ENCODE measurements around the gene GRWD1.

GRWD1 gene

GRCh38 chr19:48413879-48414587 is 31.8 kb upstream of the GRWD1 start:
- no peak for TF ChIP-seq CTCF (IDR thresholded peaks at IDR 0.05; ENCODE audit: low read depth, low read length)
- no peak for DNase-seq (ENCODE audit: low read depth, low spot score)
- H3K4me3 ChIP-seq (ENCODE audit: low read depth, low read length), result no peak overlapping the region

GRCh38 chr19:48415395-48415794 is 30.4 kb upstream of the GRWD1 start:
- DNase-seq (ENCODE audit: low read depth, low spot score), result peak; percentile 64
- TF ChIP-seq CTCF (IDR thresholded peaks at IDR 0.05; ENCODE audit: low read depth, low read length), result no peak
- in situ Hi-C loops (cut with HindIII; ENCODE audit: low sequenced_read_pairs), result no loop called here
- peak overlapping the region; percentile 34 for H3K4me3 ChIP-seq (ENCODE audit: low read depth, low read length)

More at GRCh38 chr19:48413879-48414587, 31.8 kb upstream of the GRWD1 start:
- in situ Hi-C loops (cut with HindIII; ENCODE audit: low sequenced_read_pairs), result no loop called here

GRCh38 chr19:48415806-48416221 is 30.0 kb upstream of the GRWD1 start:
- H3K4me3 ChIP-seq (ENCODE audit: low read depth, low read length), result peak overlapping the region; percentile 34
- in situ Hi-C loops (cut with HindIII; ENCODE audit: low sequenced_read_pairs), result no loop called here
- DNase-seq (ENCODE audit: low read depth, low spot score), result no peak
- no peak for TF ChIP-seq CTCF (IDR thresholded peaks at IDR 0.05; ENCODE audit: low read depth, low read length)

GRCh38 chr19:48417421-48417820 is 28.4 kb upstream of the GRWD1 start:
- in situ Hi-C loops (cut with HindIII; ENCODE audit: low sequenced_read_pairs), result no loop called here
- DNase-seq (ENCODE audit: low read depth, low spot score), result no peak
- no peak overlapping the region for H3K4me3 ChIP-seq (ENCODE audit: low read depth, low read length)
- TF ChIP-seq CTCF (IDR thresholded peaks at IDR 0.05; ENCODE audit: low read depth, low read length), result no peak

- in situ Hi-C loops (cut with HindIII; ENCODE audit: low sequenced_read_pairs), result no loop called here
- H3K4me3 ChIP-seq (ENCODE audit: low read depth, low read length), result no peak overlapping the region
- peak; percentile 35 for TF ChIP-seq CTCF (IDR thresholded peaks at IDR 0.05; ENCODE audit: low read depth, low read length)
These were observed 27.3 kb upstream of the GRWD1 start for GRCh38 chr19:48418317-48419064.

GRCh38 chr19:48419158-48419920 is 26.4 kb upstream of the GRWD1 start:
- DNase-seq (ENCODE audit: low read depth, low spot score), result peak; percentile 55
- no peak for TF ChIP-seq CTCF (IDR thresholded peaks at IDR 0.05; ENCODE audit: low read depth, low read length)
- no peak overlapping the region for H3K4me3 ChIP-seq (ENCODE audit: low read depth, low read length)
- in situ Hi-C loops (cut with HindIII; ENCODE audit: low sequenced_read_pairs), result no loop called here

More at GRCh38 chr19:48418317-48419064, 27.3 kb upstream of the GRWD1 start:
- peak; percentile 52 for DNase-seq (ENCODE audit: low read depth, low spot score)
